Activated gamma-delta T cell (primary cell): Measurements from ENCODE around the gene PPP2R3A.

Experiments used
- DNase-seq: peaks from one replicate; lab custom pipeline; 2025; lab: John Stamatoyannopoulos, UW

The PPP2R3A gene

DNA sequence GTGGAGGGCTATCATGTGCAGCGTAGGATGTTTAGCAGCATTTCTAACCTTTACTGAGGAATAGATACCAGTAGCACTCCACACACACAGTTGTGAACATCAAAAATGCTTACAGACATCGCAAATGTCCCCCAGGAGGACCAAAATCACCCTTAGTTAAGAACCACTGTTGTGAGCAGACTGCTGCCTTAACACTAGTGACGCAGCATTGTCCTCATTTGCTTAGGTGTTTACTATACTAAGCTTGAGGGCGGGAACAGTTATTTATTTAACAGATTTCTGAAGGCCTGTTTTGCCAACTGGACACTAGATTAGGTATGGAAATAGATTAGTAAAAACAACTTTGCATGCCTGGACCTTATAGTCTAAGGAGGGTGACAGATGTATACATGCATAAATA, 2.3 kb downstream of the PPP2R3A start:
- no peak for DNase-seq

DNA sequence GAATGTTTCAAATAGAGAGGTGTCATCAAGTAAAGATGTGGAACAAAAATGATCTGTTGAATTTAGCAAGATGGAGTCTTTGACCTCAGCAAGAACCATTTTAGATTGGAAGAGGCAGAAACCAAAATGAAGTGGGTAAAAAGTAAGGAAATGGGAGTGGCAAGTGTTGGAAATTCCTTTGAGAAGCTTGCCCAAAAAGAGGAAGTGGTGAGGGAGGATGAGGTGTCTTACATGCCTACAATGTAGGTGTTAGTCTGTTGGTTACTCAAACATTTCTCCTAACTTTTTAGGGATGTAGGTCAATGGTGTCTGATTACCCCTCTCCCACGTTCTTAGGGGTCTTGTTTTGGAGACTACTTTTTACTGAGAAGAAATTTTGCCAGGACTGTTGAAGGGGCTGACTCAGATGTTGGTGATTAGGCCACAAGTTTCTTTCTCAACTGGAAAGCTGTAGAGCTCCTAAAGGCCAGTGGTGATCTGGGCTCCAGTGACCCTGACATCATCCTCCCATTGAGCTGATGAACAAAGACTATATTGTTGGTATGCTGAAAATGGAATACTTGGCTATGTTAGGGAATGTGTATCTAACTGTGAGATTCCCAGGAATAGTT, 5.1 kb downstream of the PPP2R3A start:
- DNase-seq = no peak

DNA sequence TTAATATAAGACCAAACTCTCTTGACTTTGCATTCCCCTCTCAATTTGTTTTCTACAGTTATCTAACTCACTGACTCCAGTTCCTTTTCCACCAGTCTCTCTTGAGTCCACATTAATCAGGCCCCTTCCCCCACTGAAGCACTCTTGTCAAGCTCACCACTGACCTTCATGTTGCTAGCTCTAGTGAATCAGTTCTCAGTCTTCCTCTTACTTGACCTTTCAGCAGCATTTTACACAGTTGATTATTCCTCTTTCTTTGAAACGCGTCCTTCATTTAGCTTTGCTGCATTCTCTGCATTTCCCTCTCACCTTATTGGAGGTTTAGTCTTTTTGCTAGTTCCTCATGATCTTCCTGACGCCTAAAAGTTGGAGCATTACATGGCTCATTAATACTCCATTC, 8.3 kb downstream of the PPP2R3A start:
- DNase-seq = no peak

DNA sequence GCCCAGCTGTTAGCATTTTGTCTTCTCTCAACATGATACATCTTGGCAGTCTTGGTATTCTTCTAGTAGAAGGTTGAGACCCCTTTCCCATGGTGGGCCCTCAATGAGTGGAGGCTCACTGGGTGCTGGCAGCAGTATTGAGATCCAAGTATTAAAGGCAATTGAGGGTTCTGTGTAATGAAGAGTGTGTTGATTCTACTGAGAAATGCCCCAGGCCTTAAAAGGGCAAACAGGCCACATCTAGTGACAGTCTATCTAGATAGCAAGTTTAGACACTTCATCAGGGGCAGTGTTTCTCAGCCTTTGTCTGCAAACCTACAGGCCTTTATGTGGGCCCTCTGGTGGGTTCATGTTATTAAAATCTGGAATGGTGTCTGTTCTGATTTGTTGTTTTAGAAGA, 9.5 kb downstream of the PPP2R3A start:
- no peak for DNase-seq

- DNase-seq = no peak
Observed at GRCh38 chr3:135975536-135975935, 10.0 kb downstream of the PPP2R3A start.

- no peak for DNase-seq
Observed at GRCh38 chr3:135980343-135980742, 14.8 kb downstream of the PPP2R3A start.

DNA sequence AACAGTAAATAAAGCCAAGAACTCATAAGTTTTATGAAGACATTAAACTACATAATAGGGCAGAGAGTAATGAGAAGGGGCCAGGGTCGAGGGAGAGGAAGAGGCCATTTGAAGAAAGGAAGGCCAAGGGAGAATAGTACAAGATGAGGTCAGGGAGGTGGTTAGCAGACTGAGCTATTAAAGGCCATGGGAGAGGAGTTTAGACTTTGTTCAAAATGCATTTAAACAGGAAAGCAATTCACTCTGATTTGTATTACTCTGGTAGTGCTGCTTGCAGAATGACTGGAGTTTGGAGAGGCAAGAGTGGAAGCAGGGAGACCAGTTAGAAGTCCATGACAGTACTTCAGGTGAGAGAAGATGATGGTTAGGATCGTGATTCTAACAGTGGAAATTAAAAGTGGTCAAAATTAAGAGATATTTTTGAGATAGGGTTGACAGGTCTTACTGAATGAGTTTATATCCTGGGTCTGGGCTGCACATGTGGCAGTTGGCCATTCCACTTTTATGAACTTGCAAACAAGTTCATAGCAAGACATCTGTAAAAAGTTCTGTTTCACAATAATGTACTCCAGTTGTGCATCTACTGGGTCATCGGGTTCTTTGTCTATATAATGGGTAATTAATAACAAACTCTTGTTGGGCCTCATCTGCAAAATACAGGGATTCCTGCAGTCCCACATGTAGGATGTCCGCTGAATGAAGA, 16.3 kb downstream of the PPP2R3A start:
- DNase-seq = no peak

GRCh38 chr3:135982404-135982761, 16.9 kb downstream of the PPP2R3A start:
- no peak for DNase-seq

- DNase-seq = no peak
Observed at GRCh38 chr3:135982922-135983581, 17.5 kb downstream of the PPP2R3A start.

GRCh38 chr3:135987661-135988060, 22.1 kb downstream of the PPP2R3A start:
- no peak for DNase-seq

- no peak for DNase-seq
Observed at GRCh38 chr3:135989242-135989641, 23.7 kb downstream of the PPP2R3A start.

DNA sequence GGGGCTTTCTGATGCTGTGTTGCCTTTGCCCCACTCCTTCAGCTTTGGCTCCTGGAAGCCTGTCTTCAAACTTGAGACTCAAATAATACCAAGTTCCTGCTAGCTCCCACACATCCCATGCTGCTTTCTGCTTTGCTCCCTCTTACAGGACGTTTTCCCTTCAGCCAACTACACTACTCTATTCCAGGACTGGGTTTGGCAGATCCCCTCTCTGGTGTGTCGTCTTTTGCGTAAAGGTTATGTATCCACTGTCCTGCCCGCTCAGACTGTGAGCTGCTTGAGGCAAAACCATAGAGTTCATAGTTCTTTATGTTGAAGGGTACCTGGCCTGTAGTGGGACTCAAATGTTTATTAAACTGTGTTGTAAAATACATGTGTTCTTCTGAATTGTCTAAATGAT, 25.4 kb downstream of the PPP2R3A start:
- DNase-seq = no peak

- DNase-seq = no peak
Observed at GRCh38 chr3:135991621-135992020, 26.1 kb downstream of the PPP2R3A start.

DNA sequence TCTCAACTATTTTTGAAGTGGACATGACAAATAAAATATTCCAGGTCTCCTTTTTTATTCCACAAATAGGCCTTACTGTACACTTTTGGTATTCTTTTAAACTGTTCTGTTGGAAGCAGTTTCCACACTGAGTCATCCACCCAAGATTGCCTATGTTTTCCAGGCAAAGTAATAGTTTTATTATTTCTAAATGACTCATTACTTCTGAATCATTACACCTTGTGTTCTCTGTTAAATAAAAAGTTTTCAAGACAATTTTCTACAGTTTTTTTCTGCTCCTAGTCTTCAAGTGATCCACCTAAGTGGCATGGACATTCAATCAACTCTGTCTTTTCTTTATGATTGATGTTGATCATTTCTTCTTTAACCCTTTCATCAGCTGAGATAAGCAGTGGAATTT, 26.5 kb downstream of the PPP2R3A start:
- DNase-seq = no peak

- DNase-seq = no peak
Observed at GRCh38 chr3:135994708-135995337, 29.3 kb downstream of the PPP2R3A start.

GRCh38 chr3:135995766-135996165, 30.2 kb downstream of the PPP2R3A start:
- DNase-seq = no peak

- DNase-seq = no peak
Observed at GRCh38 chr3:135997554-135998320, 32.2 kb downstream of the PPP2R3A start.

DNA sequence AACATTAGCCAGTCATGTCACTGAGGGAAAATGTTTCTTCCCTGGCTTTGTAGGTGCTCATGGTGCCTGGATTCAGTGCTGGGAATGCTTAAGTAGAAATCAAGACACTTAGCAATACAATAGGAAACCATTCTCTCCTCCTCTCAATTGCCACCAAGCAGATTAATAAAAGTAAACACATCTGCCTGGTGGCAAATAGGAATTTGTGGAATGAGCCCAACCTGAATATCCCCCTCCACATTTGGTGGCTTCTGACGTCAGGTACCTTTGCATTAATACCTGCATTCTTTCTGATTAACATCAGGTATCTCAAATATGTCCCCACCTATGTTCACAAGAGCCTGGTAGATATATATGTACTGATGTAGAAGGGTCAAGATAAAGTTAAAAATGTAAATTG, 42.7 kb downstream of the PPP2R3A start:
- DNase-seq = no peak

GRCh38 chr3:136008732-136009470, 43.4 kb downstream of the PPP2R3A start:
- DNase-seq = no peak

- DNase-seq = no peak
Observed at GRCh38 chr3:136018876-136019275, 53.3 kb downstream of the PPP2R3A start.

GRCh38 chr3:136021803-136022202, 56.3 kb downstream of the PPP2R3A start:
- DNase-seq = no peak
